Smooth muscle cell of the brain vasculature (primary cell): ENCODE results near the gene PDE8B.

Source experiments
- DNase-seq: peaks from one replicate; pipeline ENCODE4 v3.0.0-alpha.2; 2012; ENCODE audit warnings: low read depth, low spot score

The PDE8B gene

DNA sequence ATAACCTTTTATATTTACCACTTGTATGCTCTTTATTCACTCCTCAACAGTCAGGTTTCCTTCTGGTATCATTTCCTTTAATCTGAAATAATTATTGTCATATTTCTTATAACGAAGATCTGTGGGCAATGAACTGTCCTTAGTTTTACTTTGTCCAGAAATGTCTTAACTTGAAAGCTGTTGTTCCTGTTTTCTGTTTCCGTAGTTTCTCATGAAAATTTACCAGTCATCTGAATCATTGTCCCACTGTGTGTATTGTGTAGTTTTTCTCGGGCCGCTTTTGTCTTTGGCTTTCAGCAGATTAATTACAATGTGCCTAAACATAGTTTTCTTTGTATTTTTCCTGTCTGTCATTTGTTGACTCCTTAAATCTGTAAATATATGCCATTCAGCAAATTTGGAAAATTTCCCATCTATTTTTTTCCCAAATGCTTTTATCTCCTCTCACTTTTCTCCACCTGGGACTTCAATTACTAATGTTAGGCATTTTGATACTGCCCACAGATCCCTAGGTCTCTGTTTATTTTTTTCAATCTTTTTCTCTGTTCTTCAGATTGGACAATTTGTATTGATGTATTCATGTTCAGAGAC lies 74.9 kb downstream of the PDE8B start:
- DNase-seq: no peak

DNA sequence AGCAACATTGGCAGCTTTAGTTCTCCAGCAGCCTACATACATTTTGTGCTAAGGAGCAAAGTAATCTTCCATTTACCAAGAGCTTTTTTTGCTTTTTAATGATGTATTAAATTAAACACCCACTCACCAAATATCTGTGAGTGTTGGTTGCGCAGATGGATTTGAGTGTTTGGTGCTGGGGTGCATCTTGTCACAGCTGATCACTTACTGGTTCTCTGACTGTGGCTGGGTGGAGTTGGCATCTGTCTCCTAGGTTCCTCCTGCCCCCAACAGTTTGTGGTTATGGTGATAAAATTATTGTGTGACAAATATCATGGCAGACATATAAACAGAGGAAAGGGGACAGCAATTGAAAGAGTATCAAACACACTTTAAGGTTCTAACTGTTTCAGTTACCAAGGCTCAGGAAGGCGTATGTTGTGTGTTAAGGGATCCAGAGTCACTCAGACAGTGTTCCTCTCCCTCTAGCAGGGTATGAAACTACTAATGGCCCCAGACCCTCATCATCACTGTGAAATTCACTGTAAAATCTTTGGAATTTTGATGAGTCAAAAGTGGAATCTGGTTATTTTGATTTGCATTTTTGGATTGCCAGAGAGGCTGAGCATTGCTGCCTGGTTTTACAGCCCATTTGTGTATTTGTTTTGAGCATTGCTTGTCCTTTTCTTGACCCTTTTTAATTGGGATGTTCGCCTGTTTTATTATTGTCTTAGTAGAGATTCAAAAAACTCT lies 81.7 kb downstream of the PDE8B start:
- DNase-seq: no peak

DNA sequence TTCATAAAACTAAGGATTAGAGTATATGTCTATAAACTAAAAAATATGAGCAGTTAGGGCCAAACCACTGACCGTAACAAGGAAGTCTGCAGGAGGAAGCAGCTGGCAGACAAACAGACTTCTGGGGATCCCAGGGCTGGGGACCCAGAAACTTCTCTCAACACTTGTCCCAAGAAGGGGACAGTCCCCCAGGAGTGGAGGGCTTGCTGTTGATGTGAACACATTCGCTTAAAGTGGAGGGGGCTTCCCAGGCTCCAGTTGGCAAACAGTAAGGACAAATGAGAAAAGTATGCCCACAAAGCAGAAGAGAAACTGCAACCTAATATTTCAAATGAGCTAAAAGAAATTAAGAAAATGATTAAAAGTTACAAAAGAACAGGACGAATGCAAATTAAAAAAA lies 83.7 kb downstream of the PDE8B start:
- DNase-seq: no peak

DNA sequence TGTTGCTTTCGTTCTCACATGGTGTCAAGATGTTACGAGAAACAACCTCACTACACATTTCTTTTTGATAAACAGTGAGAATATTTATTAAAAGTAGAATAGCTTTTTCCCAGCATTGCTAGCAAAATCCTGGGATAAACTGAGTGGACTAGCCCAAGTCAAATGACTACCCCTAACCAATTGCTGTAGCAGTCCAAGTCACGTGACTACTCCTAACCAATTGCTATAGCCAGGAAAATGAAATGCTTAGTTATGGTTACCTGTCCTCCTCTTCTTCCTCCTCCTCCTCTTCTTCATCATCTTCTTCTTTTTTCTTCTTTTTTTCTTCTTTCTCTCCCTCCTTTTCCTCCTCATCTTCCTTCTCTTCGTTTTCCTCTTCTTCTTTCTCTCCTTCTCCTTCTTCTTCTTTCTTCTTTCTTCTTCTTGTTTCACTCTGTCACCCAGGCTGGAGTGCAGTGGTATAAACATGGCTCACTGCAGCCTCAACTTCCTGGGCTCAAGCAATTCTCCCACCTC lies 85.4 kb downstream of the PDE8B start:
- DNase-seq: no peak

DNA sequence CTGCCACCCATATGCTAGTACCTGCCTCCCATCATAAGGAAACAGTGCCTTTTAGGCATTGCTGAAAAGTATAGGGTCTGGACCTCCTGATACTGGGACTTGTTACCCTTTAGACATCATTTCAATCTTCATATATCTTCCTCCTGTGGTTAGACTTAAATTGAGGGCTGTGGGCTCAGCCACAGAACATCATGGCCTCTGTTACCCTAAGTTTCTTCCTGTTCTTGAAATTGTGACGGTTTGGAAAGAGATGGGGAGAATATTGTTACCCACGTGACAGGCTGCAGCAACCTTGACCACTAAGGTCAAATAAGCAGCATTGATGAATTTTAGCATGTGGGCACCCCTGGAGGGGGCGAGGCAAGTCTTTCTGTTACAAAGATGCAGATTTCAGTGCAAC lies 87.7 kb downstream of the PDE8B start:
- no peak for DNase-seq

DNA sequence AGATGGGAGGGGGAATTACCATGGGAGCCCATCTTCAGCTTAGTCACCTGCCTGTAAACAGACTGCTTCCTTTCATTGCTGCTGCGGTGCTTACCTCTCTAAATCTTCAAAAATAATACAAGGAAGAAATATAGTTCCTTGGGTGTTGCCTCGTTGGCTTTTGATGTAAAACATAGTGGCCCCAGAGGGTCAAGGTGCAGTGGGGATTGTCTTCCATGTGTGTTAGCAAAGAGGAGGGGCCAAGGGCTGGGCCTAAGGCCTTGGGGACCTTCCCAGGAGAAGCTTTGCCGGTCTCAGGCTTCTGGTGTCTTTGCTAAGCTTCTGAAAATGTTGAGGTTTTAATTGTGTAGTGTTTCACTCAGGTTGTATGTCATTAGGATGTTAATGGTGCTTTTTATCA lies 90.0 kb downstream of the PDE8B start:
- DNase-seq: no peak

DNA sequence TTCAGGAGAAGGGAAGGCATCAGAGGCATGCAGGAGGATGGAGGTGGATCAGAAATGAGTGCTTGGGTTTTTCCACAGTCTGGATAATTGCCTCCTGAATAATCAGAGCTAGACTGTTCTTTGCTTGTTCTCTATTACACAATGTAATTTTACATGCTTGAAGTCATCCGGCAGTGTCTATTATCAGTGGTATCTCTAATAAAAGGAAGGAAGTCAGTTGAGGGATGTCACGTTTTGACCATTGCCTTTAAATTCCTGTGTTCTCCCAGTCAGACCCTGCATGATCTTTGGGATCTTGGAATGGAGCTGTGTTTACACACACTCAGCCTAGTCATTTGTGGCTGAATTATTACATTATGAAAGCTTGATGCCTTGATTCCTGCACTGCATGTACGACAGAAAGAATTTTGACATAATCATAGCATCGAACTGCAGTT lies 91.0 kb downstream of the PDE8B start:
- no peak for DNase-seq

DNA sequence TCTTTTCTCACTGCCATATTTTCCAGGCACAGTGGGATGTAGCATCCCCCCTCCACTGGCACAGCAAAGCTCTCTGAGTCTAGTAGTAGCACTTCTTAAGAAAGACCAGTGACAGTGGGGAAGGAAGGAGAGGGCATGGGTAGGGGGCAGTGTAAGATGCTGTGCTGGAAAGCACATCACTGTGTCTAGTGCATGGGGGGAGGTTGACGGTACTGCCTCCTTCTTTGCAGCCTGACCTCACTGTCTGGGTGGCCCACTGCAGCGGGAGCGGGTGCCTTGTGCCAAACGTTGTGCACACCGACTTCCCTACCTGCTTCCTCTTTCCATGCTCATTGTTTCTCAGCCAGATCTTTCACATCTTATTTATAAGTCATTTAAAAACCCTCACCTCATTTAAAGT lies 91.8 kb downstream of the PDE8B start:
- DNase-seq: no peak

DNA sequence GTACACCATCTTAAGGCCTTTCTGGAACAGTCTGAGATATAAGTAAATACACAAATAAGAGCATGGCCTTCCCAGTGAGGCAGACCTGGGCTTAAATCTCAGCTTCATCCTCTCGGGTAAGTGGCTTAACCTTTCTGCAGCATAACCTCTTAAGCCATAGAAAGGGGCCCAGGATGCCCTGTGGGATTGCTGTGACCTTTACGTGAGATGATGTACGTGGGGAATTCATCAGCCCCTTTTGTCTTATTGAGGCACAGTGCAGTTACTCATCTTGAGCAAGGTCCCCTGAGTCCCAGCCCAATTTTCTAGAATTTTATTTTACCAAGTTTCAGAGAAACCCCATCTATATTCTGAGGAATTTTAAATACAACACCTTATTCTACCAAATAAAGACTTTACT lies 92.2 kb downstream of the PDE8B start:
- DNase-seq: no peak

DNA sequence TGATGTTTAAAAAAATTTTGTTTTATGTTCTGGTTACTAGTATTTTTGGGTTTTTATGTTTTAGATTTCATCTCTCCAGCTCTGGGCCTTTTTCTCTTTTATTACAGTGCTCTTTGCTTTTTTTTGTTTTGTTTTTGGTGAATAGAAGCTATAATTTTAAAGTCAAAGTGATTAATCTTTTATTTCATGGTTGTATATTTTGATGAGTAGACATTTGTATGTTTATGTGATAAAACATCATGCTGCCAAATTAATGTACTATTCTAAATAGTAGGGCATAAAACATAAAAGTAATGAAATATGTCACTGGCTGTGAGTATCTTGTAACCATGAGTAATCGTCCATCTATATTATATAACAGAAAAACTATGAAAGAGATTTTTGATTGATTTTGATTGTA lies 93.9 kb downstream of the PDE8B start:
- no peak for DNase-seq

DNA sequence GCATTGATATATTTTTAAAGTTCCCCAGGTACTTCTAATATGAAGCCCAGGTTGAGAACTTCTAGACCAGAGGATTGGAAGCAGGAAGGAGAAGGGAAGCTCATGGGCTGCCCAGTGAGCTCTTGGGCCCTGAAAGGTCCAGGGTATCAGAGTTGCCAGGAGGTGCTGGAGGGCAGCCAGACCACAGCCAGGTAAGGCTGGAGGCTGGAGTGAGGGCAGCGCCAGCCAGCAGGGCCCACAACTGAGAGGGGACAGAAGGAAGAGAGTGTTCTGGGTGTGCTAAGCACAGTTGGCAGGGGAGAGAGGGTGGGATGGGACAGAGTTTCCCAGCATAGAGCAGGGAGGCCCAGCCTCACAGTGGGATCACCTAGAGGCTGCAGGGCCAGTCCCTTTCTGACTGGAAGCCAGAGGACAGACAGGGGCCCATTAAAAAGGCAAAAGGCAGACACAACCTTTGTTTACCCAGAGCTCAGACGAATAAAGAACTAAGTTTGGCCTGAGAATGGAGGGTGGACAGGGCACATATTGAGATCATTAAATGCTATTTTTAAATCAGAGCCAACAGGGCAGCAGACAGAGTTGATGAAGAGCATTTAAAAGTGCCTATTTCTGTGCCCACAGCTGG lies 94.9 kb downstream of the PDE8B start:
- DNase-seq: no peak

DNA sequence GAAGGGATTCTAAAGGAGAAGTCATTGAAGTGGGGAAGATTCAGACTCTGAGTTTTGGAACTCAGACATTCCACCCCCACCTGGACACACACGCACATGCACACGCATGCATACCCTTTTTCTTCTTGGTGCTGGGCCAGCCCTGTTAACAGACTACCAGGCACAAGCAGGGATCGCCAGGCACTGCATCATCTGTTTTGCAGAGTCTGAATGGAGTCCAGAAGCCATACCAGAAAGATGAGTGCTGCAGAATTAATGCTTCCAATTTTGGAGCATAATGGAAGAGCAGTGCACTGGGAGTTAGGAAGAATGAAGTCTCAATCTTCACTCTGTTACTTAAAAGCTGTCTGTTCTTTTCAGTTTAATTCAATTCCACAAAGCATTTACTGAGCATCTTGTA lies 95.5 kb downstream of the PDE8B start:
- DNase-seq: no peak

DNA sequence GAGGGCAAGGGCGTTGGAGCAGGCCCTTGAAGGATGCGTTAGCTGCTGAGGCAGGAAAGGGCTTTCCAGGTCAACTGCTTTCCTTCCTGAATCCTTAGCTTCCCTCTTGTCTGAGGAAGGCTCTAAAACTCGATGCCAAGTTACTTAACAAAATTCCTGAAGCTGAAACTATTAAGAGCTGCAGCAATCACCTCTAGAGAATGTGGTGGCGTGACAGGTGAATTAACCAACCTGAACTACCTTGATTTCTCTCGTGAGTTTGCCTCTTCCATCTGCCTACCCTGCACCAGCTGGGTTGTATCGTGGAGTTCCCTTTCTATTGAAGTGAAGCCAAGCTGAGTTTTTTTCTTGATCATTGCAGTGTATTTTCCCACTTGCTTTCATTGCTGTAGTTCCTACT lies 96.1 kb downstream of the PDE8B start:
- no peak for DNase-seq

DNA sequence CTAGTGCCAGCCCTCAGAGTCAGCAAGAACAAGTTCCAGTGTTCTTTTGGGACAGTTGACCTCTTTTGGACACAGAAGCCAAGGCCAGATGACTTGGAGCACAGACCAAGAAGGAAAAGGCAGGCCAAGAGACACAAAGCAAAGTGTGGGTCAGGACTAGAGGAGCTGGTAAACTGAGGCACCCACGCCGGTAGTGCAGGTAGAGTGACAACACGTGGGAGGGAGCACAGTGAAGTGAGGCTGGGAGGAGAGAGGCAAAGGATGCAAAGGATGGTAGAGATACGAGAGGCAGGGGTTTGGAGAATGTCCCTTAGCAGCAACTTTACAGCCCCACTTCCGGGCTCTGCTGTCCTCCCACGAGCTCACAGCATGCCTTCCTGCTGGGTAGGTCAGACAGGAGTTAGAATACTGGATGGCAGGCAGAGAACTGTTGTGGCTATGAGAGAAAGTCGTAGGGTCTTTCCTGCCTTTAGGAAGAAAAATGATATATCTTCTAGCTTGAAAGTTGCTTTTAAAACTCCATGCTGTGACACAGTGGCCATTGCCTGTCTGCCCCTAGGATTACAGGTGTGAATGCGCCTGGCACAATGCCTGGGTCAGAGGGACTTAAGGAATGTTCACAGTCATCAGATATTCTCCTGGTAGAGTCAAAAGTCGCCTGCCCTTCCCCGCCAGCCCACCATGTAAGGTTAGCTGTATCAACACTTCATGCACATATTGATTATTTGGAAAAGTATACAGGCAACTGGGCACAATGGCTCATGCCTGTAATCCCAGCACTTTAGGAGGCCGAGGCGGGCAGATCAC lies 97.9 kb downstream of the PDE8B start:
- no peak for DNase-seq

DNA sequence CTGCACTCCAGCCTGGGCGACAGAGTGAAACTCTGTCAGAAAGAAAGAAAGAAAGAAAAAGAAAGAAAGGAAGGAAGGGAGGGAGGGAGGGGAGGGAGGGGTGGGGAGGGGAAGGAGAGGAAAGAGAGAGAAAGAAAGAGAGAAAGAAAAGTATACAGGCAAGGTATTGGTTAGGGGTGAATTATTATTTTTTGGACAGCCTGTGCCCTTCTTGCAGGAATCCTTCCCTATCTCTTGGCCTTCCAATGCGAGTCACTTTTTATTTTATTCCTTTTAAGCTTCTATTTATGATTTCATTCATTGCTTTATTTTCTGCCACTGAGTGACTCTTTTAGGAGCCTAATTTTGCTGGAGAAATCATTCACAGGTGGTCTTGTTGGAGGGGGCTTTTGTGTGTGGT lies 98.7 kb downstream of the PDE8B start:
- no peak for DNase-seq

DNA sequence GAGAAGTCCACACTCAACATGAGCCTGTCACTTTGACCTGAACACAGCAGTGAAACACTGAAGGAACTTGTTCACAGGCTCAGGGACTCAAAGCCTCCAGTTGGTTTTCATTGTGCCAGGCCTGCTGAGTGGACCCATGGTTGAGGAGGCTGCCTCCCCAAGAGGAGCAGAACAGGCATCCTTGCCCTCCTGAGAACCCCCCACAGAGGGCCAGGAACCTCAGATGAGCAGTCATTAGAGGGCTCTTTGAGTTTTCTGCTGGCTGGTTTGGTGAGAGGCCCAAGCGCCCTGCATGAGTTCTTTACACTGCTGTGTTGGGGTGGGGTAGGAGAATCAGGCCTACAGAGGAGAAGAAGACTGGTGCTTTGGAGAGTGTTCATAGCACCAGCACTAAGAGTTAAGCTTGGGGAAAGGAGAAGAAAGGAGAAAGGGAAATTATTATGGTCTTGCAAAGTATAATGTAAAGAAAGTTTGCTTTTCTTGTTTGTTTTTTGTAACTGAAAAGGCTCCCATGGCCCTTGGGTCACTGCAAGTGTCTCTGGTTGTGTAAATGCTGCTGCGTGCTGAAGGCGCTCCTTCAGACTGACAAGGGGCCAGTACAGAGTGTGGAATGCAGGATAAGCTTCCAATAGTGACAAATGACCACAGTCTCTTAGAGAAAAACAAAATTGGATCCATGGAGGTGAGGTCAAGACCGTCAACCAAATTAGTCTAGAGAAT lies 100.2 kb downstream of the PDE8B start:
- DNase-seq: no peak

DNA sequence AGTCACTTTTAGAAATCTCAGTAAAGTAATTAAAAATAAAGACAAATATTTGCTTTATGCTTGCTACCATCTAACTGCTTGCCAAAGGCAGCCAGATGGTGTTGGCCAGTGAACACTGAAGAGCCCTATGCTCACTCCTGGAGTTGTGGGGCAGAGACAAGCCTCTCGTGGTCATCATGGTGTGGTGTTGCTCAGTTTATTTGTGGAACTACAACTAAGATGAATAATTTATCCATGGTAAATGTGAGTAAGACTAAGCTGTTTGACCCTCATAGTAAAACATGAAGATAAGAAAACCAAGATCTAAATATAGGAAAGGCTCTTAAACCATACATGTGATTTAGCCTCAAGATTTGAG lies 100.7 kb downstream of the PDE8B start:
- DNase-seq: no peak

DNA sequence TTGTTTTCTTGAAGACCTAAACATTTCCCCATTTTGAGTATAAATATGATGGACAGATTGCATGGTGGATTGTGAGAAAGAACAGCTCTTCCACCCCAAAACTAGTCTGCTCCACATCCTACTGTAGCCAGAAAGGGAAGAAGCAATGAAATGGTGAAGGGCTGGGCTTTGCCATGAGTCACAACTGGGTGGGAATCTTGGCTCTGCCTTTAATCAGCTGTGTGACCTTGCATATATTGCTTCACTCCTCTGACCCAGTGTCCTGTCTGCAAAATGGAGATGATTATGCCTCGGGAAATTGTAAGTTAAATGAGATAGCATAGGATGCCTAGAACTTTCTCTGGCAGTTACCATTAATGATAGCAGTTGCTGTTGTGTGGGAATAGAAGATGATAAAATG lies 101.9 kb downstream of the PDE8B start:
- DNase-seq: no peak

DNA sequence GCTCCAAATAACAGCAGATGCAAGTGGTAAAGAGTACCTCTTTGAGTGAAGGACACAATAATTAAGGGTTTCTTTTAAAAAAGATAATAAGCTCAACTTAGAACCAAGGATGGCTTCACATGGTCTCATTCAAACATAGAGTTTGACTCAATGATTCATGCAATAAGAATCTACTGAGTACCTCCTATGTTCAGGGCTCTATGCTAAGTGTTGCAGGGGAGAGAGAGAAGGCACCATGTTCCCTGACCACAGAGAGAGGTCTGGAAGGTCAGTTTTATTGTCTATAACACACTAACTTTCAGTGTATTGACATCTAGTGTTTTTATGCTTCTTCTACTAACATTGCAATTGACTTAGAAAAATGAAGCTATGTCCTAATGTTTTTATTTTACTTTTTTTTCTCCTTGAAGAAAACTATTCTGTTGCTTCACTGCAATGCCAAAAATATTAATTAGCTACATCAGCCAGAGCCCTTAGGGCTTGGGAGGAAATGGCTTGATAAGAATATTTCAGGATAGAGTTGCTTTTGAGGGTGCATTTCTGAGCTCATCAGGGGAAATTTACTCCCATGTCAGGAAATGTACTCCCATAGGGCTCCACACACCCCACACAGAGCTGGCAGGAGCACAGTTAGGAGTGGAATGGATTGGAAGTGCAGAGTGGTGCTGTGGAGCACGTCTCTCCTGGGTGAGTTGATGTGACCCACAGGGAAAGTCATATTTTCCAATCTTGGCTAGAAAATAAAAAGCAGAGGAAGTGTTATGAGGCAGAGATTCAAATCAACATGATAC lies 106.6 kb downstream of the PDE8B start:
- no peak for DNase-seq

DNA sequence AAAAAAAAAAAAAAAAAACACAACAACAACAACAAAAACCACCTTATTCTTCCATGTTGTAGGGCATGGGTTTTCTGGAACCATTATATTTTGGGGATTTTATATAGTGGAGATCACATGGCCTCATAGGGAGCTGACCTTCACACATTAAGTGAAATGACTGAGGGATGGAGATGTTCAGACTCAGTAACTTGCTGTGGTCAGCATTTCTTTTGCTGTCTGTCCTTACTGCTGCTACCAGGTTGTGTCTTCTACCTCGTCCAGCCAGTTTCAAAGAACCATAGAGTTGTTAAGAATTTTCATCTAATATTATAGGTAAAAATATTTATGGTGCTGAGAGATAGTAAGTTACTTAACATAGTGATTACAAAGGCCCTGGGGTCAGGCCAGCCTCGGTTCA lies 107.6 kb downstream of the PDE8B start:
- no peak for DNase-seq
